Putamen (tissue), 1 donor: ENCODE measurements around the gene ENGASE.

Source experiments
- DNase-seq: peaks from one replicate; pipeline ENCODE4 v3.0.0-alpha.2; 2016; ENCODE audit warnings: low spot score

ENGASE gene

GRCh38 chr17:79091226-79091670, 16.6 kb downstream of the ENGASE start:
- DNase-seq: no peak

- DNase-seq: no peak
These were observed 17.9 kb downstream of the ENGASE start for GRCh38 chr17:79092567-79092966.

GRCh38 chr17:79093270-79093669, 18.6 kb downstream of the ENGASE start:
- DNase-seq: no peak

- DNase-seq: no peak
These were observed 19.6 kb downstream of the ENGASE start for GRCh38 chr17:79094261-79094660.

- DNase-seq: no peak
These were observed 20.9 kb downstream of the ENGASE start for GRCh38 chr17:79095345-79096055.

GRCh38 chr17:79096477-79096876, 21.9 kb downstream of the ENGASE start:
- no peak for DNase-seq

GRCh38 chr17:79097226-79098055, 22.8 kb downstream of the ENGASE start:
- no peak for DNase-seq

GRCh38 chr17:79098282-79098867, 23.8 kb downstream of the ENGASE start:
- no peak for DNase-seq

- DNase-seq: no peak
These were observed 25.8 kb downstream of the ENGASE start for GRCh38 chr17:79100405-79100804.

GRCh38 chr17:79101111-79101673, 26.6 kb downstream of the ENGASE start:
- no peak for DNase-seq

- no peak for DNase-seq
These were observed 27.6 kb downstream of the ENGASE start for GRCh38 chr17:79102214-79102613.

GRCh38 chr17:79104898-79105600, 30.4 kb downstream of the ENGASE start:
- no peak for DNase-seq

- DNase-seq: no peak
These were observed 31.3 kb downstream of the ENGASE start for GRCh38 chr17:79105937-79106336.

GRCh38 chr17:79106958-79107357, 32.3 kb downstream of the ENGASE start:
- DNase-seq: no peak

- DNase-seq: no peak
These were observed 33.0 kb downstream of the ENGASE start for GRCh38 chr17:79107499-79108231.

GRCh38 chr17:79108232-79108850, 33.7 kb downstream of the ENGASE start:
- DNase-seq: no peak

GRCh38 chr17:79108870-79109269, 34.2 kb downstream of the ENGASE start:
- no peak for DNase-seq

GRCh38 chr17:79109584-79109983, 35.0 kb downstream of the ENGASE start:
- DNase-seq: no peak

- DNase-seq: no peak
These were observed 36.5 kb downstream of the ENGASE start for GRCh38 chr17:79111097-79111496.

GRCh38 chr17:79112471-79112870, 37.8 kb downstream of the ENGASE start:
- no peak for DNase-seq
